Activated CD4-positive, alpha-beta T cell treated with anti-CD3 and anti-CD28 coated beads for 24 hours (primary cell): Measurements from ENCODE around the gene RUNDC3A.
A peak's percentile ranks its signal among the peaks of the same experiment; 100 is the strongest.

Source experiments
- DNase-seq, 2 donors: peaks; one replicate each; pipeline ENCODE4 v3.0.0-alpha.2; 2020; ENCODE audit warnings: low read depth in 2 of 2

RUNDC3A gene

DNA sequence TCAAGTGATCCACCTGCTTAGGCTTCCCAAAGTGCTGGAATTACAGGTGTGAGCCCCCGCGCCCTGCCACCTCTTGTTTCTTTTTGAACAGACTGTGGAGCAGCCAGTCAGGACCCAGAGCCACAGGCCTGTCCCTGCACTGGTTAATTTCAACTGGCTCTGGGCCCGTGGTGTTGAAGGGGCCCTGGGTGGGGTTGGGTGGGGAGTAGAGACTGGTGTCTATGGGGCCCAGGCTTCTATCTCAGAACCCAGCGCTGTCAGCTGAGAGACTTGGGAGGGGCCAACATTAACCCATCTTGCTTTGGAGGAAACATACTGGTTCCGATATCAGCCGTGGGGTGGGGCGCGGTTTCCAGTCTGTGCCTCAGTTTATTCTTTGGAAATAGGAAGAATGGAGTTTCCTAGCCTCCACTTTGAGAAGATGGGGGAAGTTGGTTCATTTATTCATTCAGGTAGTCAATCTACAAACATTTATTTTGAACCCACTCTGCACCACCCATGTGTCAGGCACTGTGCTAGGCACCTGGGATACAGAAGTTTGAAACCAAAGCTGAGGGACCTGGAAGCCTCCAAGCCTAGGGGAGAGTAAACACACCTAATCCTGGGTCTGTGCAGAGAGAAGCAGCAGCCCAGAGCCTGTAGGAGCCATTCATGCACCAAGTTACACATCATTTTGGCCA, 24.9 kb upstream of the RUNDC3A start:
- DNase-seq: no peak

- DNase-seq: no peak
Observed at GRCh38 chr17:44284024-44284400, 24.4 kb upstream of the RUNDC3A start.

GRCh38 chr17:44287651-44288050, 20.8 kb upstream of the RUNDC3A start:
- DNase-seq: no peak

DNA sequence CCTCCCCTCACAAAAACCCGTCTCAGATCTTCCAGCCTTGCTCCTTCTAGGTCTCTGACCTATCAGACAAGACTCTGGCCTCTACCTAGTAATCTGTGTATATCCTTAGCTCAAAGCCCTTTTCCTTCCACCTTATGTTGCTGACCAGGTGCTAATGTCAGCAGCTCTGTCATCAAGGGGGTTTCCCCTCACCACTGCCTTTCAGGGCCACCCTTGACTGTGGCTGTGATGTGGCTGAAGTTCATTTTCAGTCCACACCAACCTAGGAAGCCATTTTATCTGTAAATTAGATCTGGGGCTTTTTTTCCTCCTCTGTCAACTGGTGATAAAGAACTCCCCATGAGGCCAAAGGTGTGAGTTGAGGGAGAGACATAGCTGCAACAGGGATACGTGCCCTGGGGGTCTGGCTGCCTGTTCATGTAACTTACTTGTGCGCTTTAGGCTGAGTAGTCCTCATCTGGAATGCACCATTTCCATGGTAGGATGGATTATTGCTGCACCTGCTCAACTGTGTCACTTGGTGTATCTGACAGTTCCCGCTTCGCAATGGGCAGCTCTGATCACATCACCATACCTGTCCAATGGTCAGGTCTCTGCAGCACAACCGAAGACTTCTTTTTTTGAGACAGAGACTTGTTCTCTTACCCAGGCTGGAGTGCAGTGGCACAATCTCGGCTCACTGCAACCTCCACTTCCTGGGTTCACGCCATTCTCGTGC, 14.7 kb upstream of the RUNDC3A start:
- DNase-seq: no peak

GRCh38 chr17:44297975-44298374, 10.4 kb upstream of the RUNDC3A start:
- no peak for DNase-seq

- DNase-seq: no peak
Observed at GRCh38 chr17:44304651-44305050, 3.8 kb upstream of the RUNDC3A start.

DNA sequence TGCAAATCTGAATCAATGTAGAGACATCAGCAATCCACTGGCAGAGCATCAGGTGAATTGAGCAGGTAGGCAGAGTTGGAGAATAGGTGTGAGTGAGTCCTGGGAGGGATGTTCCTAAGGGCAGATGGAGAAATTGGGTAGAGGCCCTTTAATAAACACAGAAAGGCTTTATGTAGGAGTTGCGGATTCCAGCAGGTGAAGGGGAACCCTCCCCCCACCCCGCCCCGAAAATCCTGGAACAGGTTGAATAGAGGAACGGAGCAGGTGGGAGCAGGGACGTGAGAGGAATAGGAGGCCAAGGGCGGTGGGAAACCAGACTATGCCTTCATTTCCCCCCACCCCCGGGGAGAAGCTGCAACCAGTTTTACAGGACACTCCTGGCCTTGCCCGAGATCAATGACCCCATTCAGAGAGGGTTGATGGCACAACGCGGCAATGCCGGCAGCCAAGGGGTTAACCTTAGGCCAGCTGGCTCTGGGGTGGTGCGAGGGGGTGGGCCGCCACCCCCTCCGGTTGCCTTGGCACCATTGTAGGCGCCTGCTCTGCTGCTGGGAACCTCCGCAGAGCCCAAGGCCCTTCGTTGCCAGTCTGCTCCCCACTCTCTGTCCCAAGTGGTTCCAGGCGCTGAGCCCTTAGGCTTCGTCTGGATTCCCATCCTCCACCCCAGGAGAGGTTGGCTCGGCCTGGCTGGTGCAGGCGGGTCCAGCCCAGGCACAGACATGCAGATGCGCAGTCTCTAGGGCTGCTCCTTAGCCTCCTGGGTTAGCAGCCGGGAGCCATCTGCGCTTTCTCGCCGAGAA, 814 bp upstream of the RUNDC3A start:
- DNase-seq: no peak

- DNase-seq: no peak
Observed at GRCh38 chr17:44308865-44309264, 464 bp downstream of the RUNDC3A start.

GRCh38 chr17:44309472-44309871, 1.1 kb downstream of the RUNDC3A start:
- DNase-seq: no peak

DNA sequence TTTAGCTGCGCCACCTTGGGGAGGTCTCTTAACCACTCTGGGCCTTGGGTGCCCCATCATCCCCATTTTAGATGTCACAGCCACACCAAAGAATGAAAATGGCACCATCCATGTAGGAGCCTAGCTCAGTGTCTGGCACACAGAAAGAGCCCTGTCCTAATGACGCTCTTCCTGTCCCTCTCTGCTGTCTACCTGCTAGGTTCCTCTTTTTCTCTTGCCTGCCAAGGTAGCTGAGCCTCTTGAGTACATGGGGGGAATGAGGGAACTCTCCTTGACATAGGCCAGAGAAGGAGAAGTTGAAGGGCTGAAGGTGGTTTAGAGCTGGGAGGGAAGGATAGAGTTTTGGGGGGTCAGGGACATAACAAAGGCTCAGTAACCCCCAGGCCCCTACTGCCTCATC, 1.8 kb downstream of the RUNDC3A start:
- DNase-seq: no peak

DNA sequence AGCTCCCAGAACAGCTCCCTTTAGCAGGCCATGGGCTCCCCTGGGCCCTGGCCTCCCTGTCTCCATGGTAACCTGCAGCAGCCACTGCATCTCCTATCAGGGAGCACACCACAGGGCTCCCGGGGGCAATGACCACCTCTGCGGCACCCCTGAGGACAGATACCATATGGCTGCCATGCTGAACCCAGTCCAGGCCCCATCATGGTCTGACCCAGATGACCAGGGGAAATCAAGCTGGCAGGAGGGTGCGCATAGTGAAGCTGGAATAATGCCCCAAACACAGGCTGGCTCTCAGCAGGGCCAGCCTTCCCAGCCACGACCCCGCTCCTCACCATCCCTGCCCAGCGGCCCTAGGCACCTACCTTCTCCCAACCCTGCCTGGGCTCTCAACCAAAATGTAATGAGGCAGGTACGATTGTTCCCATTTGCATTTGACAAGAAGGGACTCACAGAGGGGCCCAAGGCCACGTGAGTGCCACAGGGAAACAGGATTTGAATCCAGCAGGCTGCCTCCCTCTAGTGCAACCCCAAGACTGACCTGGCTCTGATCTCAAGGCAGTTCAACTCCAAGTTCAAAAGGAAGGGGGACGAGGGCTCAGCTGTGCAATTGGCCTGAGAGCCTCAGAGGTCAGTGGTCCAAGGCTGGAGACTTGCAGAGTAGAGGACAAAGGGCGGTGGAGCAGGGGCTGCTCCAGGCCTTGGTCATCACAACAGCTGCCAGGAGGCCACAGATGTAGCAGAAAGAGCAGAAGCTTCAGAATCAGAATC, 2.4 kb downstream of the RUNDC3A start:
- no peak for DNase-seq

DNA sequence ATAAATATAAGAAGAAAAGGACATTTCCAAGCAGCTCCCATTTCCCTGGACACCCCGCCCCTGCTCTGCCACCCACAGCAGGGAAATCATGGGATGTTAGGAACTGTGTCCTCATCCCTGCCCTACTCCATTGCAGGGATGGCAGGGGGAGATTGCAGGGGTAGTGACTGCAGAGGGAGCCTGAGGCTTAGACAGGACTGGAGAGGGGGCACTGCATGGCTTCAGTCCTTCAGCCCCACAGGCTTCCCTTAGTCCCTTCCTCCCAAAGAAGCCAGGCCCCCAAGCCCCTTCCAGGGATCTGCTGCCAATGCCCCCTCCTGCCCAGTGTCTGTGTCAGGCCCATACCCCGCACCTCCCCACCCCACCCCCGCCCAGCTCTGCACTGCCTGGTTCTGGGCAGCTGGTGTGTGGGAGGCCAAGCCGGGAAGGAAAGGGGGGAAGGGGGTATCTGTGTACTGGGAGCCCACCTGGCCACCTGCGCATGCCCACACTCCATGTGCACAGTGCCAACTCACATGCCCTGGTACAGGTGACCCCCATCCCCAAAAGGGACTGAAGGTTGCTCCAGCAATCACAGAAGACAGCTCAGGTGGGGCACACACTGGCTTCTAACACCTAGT, 3.3 kb downstream of the RUNDC3A start:
- DNase-seq: no peak

GRCh38 chr17:44312396-44313104, 4.1 kb downstream of the RUNDC3A start:
- DNase-seq: no peak

DNA sequence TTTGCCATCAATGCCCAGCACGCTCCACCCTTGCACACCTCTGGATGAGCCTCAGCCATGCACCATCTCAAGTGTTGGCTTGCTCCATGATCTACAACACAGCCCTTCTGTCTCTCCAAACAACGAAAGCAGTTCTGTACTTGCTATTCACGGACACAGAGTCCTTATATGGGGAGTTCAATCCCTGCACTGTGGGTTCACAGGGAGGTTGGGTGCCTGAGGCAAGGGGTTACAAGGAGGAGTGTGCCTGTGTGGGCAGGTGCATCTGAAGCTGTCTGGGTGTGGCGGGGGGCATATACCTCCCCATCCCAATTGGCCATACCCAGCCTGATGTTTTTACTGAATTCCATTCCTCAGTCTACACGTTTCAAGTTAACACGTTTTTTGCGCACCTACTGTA, 5.6 kb downstream of the RUNDC3A start:
- no peak for DNase-seq

DNA sequence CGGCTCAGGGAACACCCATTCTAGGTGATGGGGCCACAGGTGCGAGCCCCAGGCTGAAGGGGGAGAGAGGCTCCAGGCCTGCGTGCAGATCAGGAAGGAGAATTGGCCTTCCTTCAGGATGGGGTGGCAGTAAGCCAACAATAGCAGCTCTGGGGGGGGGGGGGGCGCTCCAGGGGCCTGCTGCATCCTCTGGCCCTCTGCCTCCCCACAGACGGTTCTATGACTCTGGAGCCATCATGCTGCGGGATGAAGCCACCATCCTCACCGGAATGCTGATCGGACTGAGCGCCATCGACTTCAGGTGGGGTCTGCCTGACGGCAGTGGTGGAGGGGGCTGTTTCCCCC, 6.1 kb downstream of the RUNDC3A start:
- no peak for DNase-seq

DNA sequence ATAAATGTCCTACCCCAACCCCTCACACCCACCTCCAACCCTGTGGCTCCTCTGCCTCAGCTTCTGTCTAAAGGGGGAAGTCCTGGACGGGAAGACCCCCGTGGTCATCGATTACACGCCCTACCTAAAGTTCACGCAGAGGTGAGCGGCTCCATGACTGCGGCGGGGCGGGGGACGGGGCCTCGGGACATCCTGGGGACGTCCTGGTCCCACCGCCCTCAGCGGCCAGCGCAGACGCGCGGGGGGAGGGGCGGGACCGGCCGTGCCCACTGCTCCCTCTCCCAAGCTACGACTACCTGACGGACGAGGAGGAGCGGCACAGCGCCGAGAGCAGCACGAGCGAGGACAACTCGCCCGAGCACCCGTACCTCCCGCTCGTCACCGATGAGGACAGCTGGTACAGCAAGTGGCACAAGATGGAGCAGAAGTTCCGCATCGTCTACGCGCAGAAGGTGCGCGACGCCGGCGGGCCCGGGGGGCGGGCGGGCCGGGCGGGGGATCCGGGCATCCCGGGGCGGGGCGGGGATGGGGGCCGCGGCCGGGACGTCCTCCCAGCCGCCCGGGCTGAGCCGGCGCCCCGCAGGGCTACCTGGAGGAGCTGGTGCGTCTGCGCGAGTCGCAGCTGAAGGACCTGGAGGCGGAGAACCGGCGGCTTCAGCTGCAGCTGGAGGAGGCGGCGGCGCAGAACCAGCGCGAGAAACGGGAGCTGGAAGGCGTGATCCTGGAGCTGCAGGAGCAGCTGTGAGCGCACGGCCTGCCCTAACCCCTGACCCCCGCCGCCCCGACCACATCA, 6.7 kb downstream of the RUNDC3A start:
- peak in 1 of 2 donors; percentile 49 for DNase-seq

GRCh38 chr17:44315760-44316731, 7.6 kb downstream of the RUNDC3A start:
- DNase-seq: no peak

- no peak for DNase-seq
Observed at GRCh38 chr17:44317545-44317944, 9.1 kb downstream of the RUNDC3A start.
